Tibial nerve (tissue), 4 donors: ENCODE results near the gene MET.

Experiments
- CTCF ChIP-seq, 5 experiments: fragments of 200-600 bp in 3 of 5; fragments of 450-650 bp in 2 of 5; sonication (generic) in 3 of 5; IDR thresholded peaks; one replicate each; pipeline ENCODE4 v1.5.1; 2016 to 2019; ENCODE audit warnings: antibody characterized with exemption in 5 of 5, mild to moderate bottlenecking in 3 of 5, moderate library complexity in 2 of 5
- EP300 ChIP-seq, 2 donors: sonication (generic); formaldehyde crosslinking; IDR thresholded peaks; one replicate each; pipeline ENCODE4 v1.6.1; 2017; ENCODE audit warnings: antibody characterized with exemption in 2 of 2, mild to moderate bottlenecking in 1 of 2
- POLR2A ChIP-seq, 2 donors: fragments of 450-650 bp; IDR thresholded peaks; one replicate each; pipeline ENCODE4 v1.6.1; 2017; ENCODE audit warnings: antibody characterized with exemption in 2 of 2, mild to moderate bottlenecking in 2 of 2, moderate library complexity in 2 of 2

- peak; percentile 33 to 63 (median 56) for TF ChIP-seq CTCF (IDR thresholded peaks at IDR 0.05)
- peak in 1 of 2 donors; percentile 10 for TF ChIP-seq POLR2A (IDR thresholded peaks at IDR 0.05)
- peak; percentile 19 to 78 for TF ChIP-seq EP300 (IDR thresholded peaks at IDR 0.05)
These were observed 130.8 kb downstream of the MET start for GRCh38 chr7:116802746-116803152.
